Adrenal gland (tissue), 12 donors: Measurements from ENCODE around the gene ABHD16B. TPM values are rescaled to one million over a fixed set of nuclear protein-coding genes. Genes with fewer than 3 reads are reported as not detected.

Experiments used
- DNase-seq, 7 donors: peaks; one replicate each; pipeline ENCODE4 v3.0.0-alpha.2; 2019 to 2020
- H3K27ac ChIP-seq, 5 donors: fragments of 200-600 bp; sonication (generic) in 4 of 5; 1 replicate in 3 of 5; 2 replicates in 2 of 5; pipeline versions ENCODE4 v1.5.1 to v1.8.0; 2016 to 2020; ENCODE audit warnings: mild to moderate bottlenecking in 1 of 5
- H3K27me3 ChIP-seq: fragments of 200-600 bp; 2 replicates; pipeline ENCODE4 v1.8.0; 2021
- H3K36me3 ChIP-seq, 2 donors: fragments of 200-600 bp; replicated peaks in 1 of 2; 1 replicate in 1 of 2; 2 replicates in 1 of 2; pipeline versions ENCODE4 v1.5.1 to v1.8.0; 2018 to 2022
- H3K4me1 ChIP-seq, 2 donors: fragments of 200-600 bp; replicated peaks in 1 of 2; 1 replicate in 1 of 2; 2 replicates in 1 of 2; pipeline versions ENCODE4 v1.5.1 to v1.8.0; 2018 to 2021
- H3K4me3 ChIP-seq, 4 donors: fragments of 200-600 bp; sonication (generic) in 3 of 4; one replicate each; pipeline ENCODE4 v1.5.1; 2016 to 2018
- H3K9me3 ChIP-seq, 3 donors: fragments of 200-600 bp; sonication (generic) in 1 of 3; replicated peaks in 1 of 3; 1 replicate in 2 of 3; 2 replicates in 1 of 3; pipeline versions ENCODE4 v1.5.1 to v1.8.0; 2016 to 2021
- POLR2A ChIP-seq, 2 donors: fragments of 450-650 bp; IDR thresholded peaks; one replicate each; pipeline ENCODE4 v1.6.1; 2017; ENCODE audit warnings: antibody characterized with exemption in 2 of 2, mild to moderate bottlenecking in 2 of 2, moderate library complexity in 1 of 2
- WGBS, 4 donors: extraction: QIAGEN DNeasy Blood & Tissue Kit in 2 of 4; methylation state at CpG; one replicate each; pipeline versions ENCODE4 v1.1.5 to v1.1.7; 2013 to 2017; 5-methylcytosine and 5-hydroxymethylcytosine counted together
- intact Hi-C, 2 donors: fragments of 100-400 bp; cut with DNase I; formaldehyde crosslinking; loops; one replicate each; pipeline versions ENCODE4 v1.14.1 to v1.15.0; 2022 to 2023
- polyA plus RNA-seq, 3 donors: library from polyadenylated mRNA; stranded (reverse); fragments of 200-250 nt in 2 of 3; fragments of 350-450 nt in 1 of 3; fragmentation: Illumina TruSeq in 1 of 3; extraction: RNeasy Lipid Tissue Mini Kit (QIAGEN cat#74804) in 1 of 3; gene quantifications; one replicate each; pipeline ENCODE4 v1.2.3, GENCODE V29; 2013 to 2014
- total RNA-seq, 9 donors: library from RNA; depleted of rRNA in 4 of 9; stranded (reverse); fragments of >200 nt in 4 of 9; fragments of 120-200 nt in 1 of 9; fragmentation: NEBNext Ultra II Directional in 1 of 9; extraction: Animal tissue kit (Norgen Biotek cat#: 25700) in 1 of 9; gene quantifications; one replicate each; pipeline versions ENCODE4 v1.1.0 to v1.2.4, GENCODE V29; 2013 to 2023
- TF ChIP-seq, protein P1 (sequence below), 6 experiments: fragments of 450-650 bp in 4 of 6; fragments of 200-600 bp in 2 of 6; sonication (generic) in 1 of 6; IDR thresholded peaks; 1 replicate in 5 of 6; 2 replicates in 1 of 6; pipeline versions ENCODE4 v1.5.1 to v1.8.0; 2016 to 2021; ENCODE audit warnings: antibody characterized with exemption in 6 of 6, mild to moderate bottlenecking in 2 of 6, moderate library complexity in 1 of 6
- donor health status: healthy with polysubstance abuse.
- donor health status: Bipolar disorder and iron deficiency.
- donor health status: DM: yes; HTN: yes; CAD: no.
- donor health status: DM: no; HTN: no; CAD: no.
- donor health status: DM: no; HTN: no; CAD: no.
- donor health status: DM: yes; HTN: yes; CAD: no.

Gene ABHD16B
- total and polyA plus RNA-seq, 12 donors = 0.54 to 1.2 TPM; not detected in 10

DNA sequence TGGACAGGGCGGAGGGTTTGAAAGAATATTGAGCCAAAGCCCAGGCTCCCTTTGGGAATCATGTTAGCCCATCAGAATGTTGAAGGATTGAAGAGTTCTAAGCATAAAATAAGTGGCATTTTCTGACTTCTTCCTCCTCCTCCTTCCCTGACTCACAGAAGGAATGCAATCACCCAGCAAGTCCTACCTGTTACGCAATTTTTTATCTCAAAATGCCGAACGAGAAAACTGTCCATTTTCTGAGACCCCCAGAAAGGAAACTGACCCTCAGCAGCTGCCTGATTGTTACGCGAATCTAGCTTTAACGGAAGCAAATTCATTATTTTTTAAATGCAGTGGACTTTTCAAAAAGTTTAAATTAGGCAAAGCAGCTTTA, 28.9 kb downstream of the ABHD16B start:
- no peak overlapping the region for H3K4me3 ChIP-seq
- peaks cover 0 to 56% of the 10 kb centered on the region in 2 donors for H3K36me3 ChIP-seq
- 74 to 87% (median 86%) methylated on average over 7 of the region's 7 CpGs for WGBS, 4 donors
- peaks cover 7 to 8% of the 10 kb centered on the region in 2 donors for H3K4me1 ChIP-seq
- intact Hi-C loops = no loop called here
- no peak overlapping the region for H3K27ac ChIP-seq
- TF ChIP-seq, protein P1, sequence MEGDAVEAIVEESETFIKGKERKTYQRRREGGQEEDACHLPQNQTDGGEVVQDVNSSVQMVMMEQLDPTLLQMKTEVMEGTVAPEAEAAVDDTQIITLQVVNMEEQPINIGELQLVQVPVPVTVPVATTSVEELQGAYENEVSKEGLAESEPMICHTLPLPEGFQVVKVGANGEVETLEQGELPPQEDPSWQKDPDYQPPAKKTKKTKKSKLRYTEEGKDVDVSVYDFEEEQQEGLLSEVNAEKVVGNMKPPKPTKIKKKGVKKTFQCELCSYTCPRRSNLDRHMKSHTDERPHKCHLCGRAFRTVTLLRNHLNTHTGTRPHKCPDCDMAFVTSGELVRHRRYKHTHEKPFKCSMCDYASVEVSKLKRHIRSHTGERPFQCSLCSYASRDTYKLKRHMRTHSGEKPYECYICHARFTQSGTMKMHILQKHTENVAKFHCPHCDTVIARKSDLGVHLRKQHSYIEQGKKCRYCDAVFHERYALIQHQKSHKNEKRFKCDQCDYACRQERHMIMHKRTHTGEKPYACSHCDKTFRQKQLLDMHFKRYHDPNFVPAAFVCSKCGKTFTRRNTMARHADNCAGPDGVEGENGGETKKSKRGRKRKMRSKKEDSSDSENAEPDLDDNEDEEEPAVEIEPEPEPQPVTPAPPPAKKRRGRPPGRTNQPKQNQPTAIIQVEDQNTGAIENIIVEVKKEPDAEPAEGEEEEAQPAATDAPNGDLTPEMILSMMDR (IDR thresholded peaks at IDR 0.05) = no peak
- TF ChIP-seq POLR2A (IDR thresholded peaks at IDR 0.05) = no peak
- DNase-seq = no peak
- H3K27me3 ChIP-seq = no peaks in the 10 kb centered on the region
- no peaks in the 10 kb centered on the region for H3K9me3 ChIP-seq

DNA sequence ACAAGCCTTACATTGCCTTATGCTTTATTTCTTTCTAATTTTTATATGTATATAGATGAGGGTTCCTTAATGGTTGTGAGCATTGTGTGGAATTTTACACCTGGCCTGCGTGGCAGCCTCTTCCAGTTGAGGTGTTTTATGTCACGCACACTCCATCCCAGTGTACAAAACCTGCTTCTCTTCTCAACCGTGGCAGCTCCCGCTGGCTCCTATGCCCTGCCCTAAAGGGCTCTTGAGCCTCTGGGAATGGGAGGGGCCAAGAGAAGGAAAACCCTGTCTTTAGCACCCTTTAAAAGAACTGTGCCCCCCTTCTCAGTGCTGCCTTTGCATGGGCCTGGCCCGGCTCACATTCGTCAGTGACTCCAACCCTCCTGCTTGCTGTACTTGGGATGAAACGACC, 29.3 kb downstream of the ABHD16B start:
- no peak for DNase-seq
- TF ChIP-seq, protein P1 (IDR thresholded peaks at IDR 0.05) = no peak
- no peak for TF ChIP-seq POLR2A (IDR thresholded peaks at IDR 0.05)
- intact Hi-C loops = no loop called here
- Histone ChIP-seq H3K27me3 (no peaks in the 10 kb centered on the region), H3K4me3 (no peak overlapping the region), H3K27ac (no peak overlapping the region), H3K4me1 (peaks cover 7 to 8% of the 10 kb centered on the region in 2 donors), H3K9me3 (no peaks in the 10 kb centered on the region), H3K36me3 (peaks cover 0 to 52% of the 10 kb centered on the region in 2 donors)
- WGBS, 4 donors = 82 to 92% (median 87%) methylated on average over 5 to 7 of the region's 7 CpGs

DNA sequence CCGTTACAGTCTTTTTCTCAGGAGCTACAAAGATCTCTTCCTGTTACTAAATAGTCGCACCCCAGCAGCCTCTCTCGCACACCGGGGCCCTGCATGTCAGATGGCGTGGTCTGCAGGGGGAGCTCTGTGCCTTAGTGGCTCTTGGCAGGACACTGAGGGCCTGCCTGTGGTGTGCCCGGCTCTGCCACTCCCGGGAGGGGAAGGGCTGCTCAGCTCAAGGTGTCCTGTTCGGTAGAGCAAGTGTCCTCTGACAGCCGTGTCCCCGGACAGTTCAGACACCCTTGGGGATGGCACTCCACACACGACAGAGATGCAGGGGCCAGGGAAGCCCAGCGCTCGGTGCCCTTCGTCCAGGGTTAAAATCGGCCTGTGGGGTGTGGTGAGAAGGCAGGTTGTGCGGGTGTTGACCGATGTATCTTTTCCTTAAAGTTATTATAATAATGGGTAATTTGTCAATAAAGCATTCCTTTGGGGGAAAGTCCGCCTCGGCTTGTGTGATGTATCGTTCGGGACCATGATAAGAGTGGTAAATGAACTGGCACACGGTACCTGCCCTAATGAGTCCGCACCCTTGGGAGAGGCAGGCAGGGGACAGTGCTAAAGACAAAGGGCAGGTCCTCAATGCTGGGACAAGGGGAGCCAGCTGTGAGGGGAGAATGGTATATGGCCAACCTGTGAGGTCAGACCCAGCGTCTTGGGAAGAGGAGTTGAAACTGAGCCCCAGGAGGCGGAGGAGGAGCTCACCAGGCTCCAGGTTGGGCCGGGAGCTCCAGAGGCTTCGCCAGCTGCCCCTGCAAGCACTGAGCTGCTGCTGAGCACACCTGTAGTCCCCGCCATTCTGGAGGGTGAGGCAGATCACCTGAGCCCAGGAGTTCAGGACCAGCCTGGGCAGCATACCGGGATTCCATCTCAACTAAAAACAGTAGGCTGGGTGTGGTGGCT, 30.0 kb downstream of the ABHD16B start:
- intact Hi-C loops = no loop called here
- no peak overlapping the region for H3K27ac ChIP-seq
- WGBS, 4 donors = 89 to 93% (median 90%) methylated on average over 19 to 29 of the region's 29 CpGs
- TF ChIP-seq, protein P1 (IDR thresholded peaks at IDR 0.05) = no peak
- TF ChIP-seq POLR2A (IDR thresholded peaks at IDR 0.05) = no peak
- H3K9me3 ChIP-seq = no peaks in the 10 kb centered on the region
- peaks cover 0 to 47% of the 10 kb centered on the region in 2 donors for H3K36me3 ChIP-seq
- H3K4me1 ChIP-seq = peaks cover 8 to 11% of the 10 kb centered on the region in 2 donors
- H3K27me3 ChIP-seq = no peaks in the 10 kb centered on the region
- no peak for DNase-seq
- H3K4me3 ChIP-seq = no peak overlapping the region

DNA sequence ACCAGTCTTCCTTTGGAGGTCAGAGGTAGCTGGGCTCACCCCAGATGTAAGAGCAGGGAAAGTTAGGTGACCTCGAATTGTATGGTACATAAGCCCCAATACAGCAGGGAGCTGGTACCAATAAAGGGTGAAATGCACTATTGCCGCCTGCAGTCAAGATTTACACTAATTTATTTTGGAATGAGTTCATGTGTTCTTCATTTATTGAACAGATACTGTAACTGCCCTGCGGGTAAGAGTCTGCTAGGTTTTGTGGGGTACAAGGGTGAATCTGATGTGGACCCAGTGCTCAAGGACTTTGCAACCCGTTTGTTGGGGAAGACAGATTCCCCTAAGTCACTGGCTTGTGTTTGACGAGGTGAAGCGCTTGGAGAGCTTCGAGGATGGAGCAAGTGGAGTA, 31.1 kb downstream of the ABHD16B start:
- peaks cover 0 to 41% of the 10 kb centered on the region in 2 donors for H3K36me3 ChIP-seq
- WGBS, 4 donors = 84 to 91% (median 90%) methylated on average over 7 of the region's 7 CpGs
- intact Hi-C loops = no loop called here

More for the DNA sequence above, 31.1 kb downstream of the ABHD16B start:
- TF ChIP-seq, protein P1 (IDR thresholded peaks at IDR 0.05) = no peak
- TF ChIP-seq POLR2A (IDR thresholded peaks at IDR 0.05) = no peak
- no peak overlapping the region for H3K4me3 ChIP-seq
- DNase-seq = no peak
- no peak overlapping the region for H3K27ac ChIP-seq
- H3K27me3 ChIP-seq = no peaks in the 10 kb centered on the region
- H3K9me3 ChIP-seq = no peaks in the 10 kb centered on the region
- H3K4me1 ChIP-seq = peaks cover 17 to 21% of the 10 kb centered on the region in 2 donors
